LNCaP clone FGC (cell line): ENCODE results near the gene RIMS1.

Experiments used
- DNase-seq: peaks from one replicate; pipeline ENCODE4 v3.0.0-alpha.2; 2011; ENCODE audit warnings: low read depth
- H3K4me3 ChIP-seq: 2 replicates; pipeline ENCODE4 v1.5.1; 2011; ENCODE audit warnings: mild to moderate bottlenecking, low read depth, low read length, control low read depth
- TF ChIP-seq, protein P1 (sequence below): IDR thresholded peaks from 2 replicates; pipeline ENCODE4 v1.5.1; 2012; ENCODE audit warnings: mild to moderate bottlenecking; ENCODE audit not compliant: control insufficient read depth, insufficient read depth; ENCODE audit errors: extremely low read depth

RIMS1 gene

DNA sequence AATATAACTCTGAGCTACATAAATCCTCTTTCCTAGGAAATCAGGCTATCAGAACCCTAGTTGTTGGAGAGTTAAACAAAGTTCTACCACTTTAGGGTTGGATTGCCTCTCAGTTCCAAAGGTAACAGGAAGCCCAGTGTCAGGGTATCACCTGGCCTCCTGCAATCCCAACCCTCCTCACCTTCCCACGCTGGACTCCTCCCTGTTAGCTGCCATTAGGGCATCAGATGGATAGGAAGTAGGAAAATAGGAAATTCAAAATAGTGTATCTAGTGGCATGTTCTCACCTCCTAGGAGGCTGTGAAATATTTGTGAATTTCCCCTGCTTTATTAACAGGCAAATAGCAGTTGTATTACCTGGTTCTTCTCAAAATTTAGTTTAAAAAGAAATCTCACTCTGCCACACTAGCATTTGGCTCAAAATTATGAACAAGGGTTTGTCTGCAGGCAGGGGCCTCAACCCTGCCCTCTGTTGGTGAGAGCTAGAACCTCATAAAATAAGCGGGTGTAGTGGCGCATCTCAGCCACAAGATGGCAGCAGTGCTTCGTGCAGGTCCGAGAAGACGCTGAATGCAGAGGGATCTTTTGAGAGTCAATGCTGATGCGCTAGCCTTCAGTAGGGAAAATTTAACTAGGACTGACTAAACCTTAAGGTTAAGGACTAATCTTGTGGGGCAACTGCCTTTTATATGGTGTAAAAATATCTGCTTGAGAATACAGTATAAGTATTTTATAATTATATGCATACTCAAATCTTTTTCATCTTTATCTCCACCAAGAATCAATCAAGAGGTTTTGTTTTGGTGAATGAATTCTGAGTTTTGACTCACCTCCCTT, 525.7 kb downstream of the RIMS1 start:
- H3K4me3 ChIP-seq = no peak overlapping the region
- DNase-seq = peak; percentile 32
- TF ChIP-seq, protein P1, sequence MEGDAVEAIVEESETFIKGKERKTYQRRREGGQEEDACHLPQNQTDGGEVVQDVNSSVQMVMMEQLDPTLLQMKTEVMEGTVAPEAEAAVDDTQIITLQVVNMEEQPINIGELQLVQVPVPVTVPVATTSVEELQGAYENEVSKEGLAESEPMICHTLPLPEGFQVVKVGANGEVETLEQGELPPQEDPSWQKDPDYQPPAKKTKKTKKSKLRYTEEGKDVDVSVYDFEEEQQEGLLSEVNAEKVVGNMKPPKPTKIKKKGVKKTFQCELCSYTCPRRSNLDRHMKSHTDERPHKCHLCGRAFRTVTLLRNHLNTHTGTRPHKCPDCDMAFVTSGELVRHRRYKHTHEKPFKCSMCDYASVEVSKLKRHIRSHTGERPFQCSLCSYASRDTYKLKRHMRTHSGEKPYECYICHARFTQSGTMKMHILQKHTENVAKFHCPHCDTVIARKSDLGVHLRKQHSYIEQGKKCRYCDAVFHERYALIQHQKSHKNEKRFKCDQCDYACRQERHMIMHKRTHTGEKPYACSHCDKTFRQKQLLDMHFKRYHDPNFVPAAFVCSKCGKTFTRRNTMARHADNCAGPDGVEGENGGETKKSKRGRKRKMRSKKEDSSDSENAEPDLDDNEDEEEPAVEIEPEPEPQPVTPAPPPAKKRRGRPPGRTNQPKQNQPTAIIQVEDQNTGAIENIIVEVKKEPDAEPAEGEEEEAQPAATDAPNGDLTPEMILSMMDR = peak; percentile 100

DNA sequence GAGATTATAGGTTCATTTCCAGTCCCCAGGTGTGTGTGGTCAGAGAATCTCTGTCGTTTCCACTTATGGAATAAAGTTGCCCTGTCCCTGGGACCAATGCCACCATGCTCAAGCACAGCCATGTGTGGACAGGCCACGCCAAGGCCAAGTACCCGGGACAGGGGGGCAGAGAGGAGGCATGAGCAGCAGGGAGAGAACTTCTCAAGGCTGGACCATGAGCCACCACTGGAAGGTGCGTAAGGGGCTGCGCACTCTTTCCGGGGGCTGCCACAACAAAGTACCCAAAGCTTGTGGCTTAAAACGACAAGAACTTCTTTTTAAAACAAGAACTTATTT, 526.3 kb downstream of the RIMS1 start:
- no peak for DNase-seq
- H3K4me3 ChIP-seq = no peak overlapping the region
- TF ChIP-seq, protein P1 = no peak

DNA sequence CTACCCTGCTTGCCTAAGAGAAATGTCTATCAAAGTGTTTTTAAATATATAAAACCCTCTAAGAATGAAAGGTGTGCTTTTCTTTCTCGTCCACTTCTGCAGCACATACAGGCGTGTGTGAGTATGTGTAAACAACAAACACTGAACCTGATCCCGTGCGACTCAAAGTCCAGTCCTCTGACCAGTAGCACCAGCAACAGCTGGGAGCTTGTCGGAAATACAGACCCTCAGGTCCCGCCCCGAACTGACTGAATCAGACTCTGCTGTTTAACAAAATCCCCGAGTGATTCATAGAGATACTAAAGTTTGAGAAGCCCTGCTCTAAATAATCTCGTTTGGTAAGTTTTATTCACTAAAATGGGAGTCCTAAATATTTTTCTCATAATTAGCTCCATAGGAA, 527.5 kb downstream of the RIMS1 start:
- TF ChIP-seq, protein P1 = no peak
- no peak for DNase-seq
- H3K4me3 ChIP-seq = no peak overlapping the region

DNA sequence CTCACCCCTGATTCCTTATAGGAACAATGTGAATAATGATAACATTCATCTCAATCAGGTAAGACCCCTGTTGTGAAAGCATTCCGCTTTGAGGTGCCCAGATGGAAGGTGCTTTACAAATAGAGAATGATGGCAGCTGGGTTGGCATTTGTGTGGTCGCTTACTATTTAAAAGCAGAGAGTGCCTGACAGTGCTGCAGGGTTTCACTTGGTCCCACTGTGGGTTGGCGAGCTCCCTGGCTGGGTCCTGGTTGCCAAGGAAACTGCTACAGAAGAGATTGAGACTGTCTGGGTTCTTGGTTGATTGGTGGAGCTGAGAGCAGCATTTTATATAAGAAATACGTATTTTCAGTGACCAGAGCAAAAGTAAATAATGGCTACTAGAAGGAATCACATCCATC, 528.3 kb downstream of the RIMS1 start:
- DNase-seq = no peak
- TF ChIP-seq, protein P1 = no peak

DNA sequence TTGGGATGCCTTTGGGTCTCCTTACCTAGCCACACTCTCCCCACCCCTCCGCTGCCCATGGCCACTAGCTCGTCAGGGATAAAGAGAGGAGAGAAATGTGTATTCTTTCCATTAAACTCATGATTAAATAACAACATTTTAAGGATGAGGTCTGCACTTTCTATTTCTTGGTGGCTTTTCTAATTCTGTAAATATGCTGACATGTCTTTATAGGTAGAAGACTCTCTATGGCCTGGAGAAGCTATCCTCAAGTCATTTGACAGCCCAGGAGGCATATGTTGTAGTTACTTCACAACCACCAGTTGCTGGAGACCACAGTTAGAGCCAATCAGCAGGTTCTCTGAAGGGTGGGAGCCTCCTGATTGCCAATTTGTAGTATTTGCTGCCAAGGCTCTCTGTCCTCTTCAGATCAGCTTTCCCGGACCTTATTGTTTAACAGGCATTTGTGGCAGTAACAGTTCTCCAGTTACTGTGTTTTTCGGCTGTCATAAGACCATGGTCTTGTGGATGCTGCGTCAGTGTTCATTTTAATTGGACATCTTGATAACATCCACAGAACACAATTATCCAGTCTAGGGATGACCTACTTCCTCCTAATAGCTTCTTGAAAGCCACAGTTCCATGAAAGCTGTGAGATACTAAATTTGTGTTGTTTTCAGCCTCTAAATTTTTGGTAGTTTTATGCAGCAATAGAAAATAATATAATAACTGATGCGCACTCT, 530.6 kb downstream of the RIMS1 start:
- DNase-seq = no peak
- TF ChIP-seq, protein P1 = no peak
- no peak overlapping the region for H3K4me3 ChIP-seq

More for the DNA sequence above, 528.3 kb downstream of the RIMS1 start:
- no peak overlapping the region for H3K4me3 ChIP-seq

DNA sequence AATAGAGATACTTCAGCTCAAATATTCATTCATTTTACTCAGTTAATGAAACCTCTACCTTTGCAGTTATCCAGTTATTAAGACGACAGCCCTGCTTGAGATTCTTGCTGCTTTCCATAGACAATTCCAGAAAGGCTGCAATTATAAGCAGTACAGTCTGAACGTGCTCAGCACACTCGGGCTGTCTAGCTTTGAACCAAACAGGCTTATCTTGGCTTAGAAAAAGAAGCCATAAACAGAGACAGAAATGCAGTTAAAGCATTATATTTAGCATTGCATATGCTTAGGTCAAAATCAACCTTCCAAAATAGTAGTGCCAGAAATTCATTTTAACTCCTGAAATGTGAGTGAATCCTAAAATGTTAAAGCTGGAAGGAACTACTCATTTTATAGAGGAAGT, 531.4 kb downstream of the RIMS1 start:
- no peak overlapping the region for H3K4me3 ChIP-seq
- DNase-seq = no peak
- TF ChIP-seq, protein P1 = no peak
